ENCODE measurements around the gene KLHL1. TPM values are rescaled to one million over a fixed set of nuclear protein-coding genes. Genes with fewer than 3 reads are reported as not detected.

KLHL1 gene
- total and polyA plus RNA-seq, 2 of the 4 experiments (the other 2 are of a cell fraction): not detected

- ChIA-PET CTCF (no interaction called here), POLR2A (ENCODE audit: unreplicated experiment) (no interaction called here)
- H3K27ac ChIP-seq (ENCODE audit: insufficient read depth, low read length): no peak overlapping the region
- H2BK20ac ChIP-seq (ENCODE audit: low read depth, low read length): no peak overlapping the region
- H3K4me3 ChIP-seq (ENCODE audit: insufficient read depth, low read depth, low read length): no peak overlapping the region
- H2AFZ ChIP-seq (replicated peaks; ENCODE audit: low read length, poor library complexity): no peak overlapping the region
- no peaks in the 10 kb centered on the region for H4K20me1 ChIP-seq (ENCODE audit: insufficient read depth, low read length)
- H3K4me1 ChIP-seq (ENCODE audit: control insufficient read depth, insufficient read depth, low read length): no peaks in the 10 kb centered on the region
- peaks cover 4% of the 10 kb centered on the region; the same call in 1 of the 2 replicates for H3K9me3 ChIP-seq (ENCODE audit: control insufficient read depth, insufficient read depth, low read length)
- no peak overlapping the region for H2BK120ac ChIP-seq (ENCODE audit: low read depth, low read length)
- H2BK5ac ChIP-seq (ENCODE audit: low read depth, low read length, poor library complexity, severe bottlenecking): no peak overlapping the region
- no TSS peak for BruUV-seq (replicated peaks)
- ATAC-seq (ENCODE audit: low read depth) (no peak), DNase-seq (no peak)
- no peaks in the 10 kb centered on the region for H3K27me3 ChIP-seq (ENCODE audit: control insufficient read depth, insufficient read depth, low read length)
- no peak overlapping the region for H3K4me2 ChIP-seq (ENCODE audit: low read depth, low read length)
- H4K91ac ChIP-seq (ENCODE audit: insufficient read depth, low read depth, low read length): no peak overlapping the region
- H3K23ac ChIP-seq (ENCODE audit: low read depth, low read length): no peak overlapping the region
- H3K18ac ChIP-seq (ENCODE audit: low read depth, low read length): no peak overlapping the region
- no peak overlapping the region for H3K56ac ChIP-seq (ENCODE audit: extremely low read depth, insufficient read depth, low read length)
- intact Hi-C loops (cut with micrococcal nuclease) (no loop called here), dilution Hi-C loops (cut with HindIII; ENCODE audit: low sequenced_read_pairs, unreplicated experiment) (no loop called here), in situ Hi-C loops (cut with MboI; ENCODE audit: low sequenced_read_pairs) (no loop called here)
- H2BK15ac ChIP-seq (ENCODE audit: low read depth, low read length): no peak overlapping the region
- no peak overlapping the region for H4K8ac ChIP-seq (ENCODE audit: low read depth in 2 of 2, low read length in 2 of 2)
- WGBS, 2 experiments (ENCODE audit: extremely low coverage in 2 of 2, insufficient read length in 1 of 2): no CpG with 5 or more reads among the region's 2 CpGs
- no peak for TF ChIP-seq SMC3 (IDR thresholded peaks at IDR 0.05; ENCODE audit: low read depth, low read length)
- TF ChIP-seq, protein P1, sequence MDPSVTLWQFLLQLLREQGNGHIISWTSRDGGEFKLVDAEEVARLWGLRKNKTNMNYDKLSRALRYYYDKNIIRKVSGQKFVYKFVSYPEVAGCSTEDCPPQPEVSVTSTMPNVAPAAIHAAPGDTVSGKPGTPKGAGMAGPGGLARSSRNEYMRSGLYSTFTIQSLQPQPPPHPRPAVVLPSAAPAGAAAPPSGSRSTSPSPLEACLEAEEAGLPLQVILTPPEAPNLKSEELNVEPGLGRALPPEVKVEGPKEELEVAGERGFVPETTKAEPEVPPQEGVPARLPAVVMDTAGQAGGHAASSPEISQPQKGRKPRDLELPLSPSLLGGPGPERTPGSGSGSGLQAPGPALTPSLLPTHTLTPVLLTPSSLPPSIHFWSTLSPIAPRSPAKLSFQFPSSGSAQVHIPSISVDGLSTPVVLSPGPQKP (IDR thresholded peaks at IDR 0.05; ENCODE audit: borderline replicate concordance, low read depth, low read length): no peak
- TF ChIP-seq MXI1 (IDR thresholded peaks at IDR 0.05; ENCODE audit: borderline replicate concordance, low read depth, low read length): no peak
- no peak for TF ChIP-seq USF2 (IDR thresholded peaks at IDR 0.05; ENCODE audit: low read depth, low read length)
- no peak for TF ChIP-seq RAD21 (IDR thresholded peaks at IDR 0.05; ENCODE audit: low read length)
- TF ChIP-seq RFX5 (IDR thresholded peaks at IDR 0.05; ENCODE audit: low read depth, low read length): no peak
- no peak for TF ChIP-seq RCOR1 (IDR thresholded peaks at IDR 0.05; ENCODE audit: insufficient replicate concordance, low read length)
- TF ChIP-seq MAFK (IDR thresholded peaks at IDR 0.05; ENCODE audit: low read depth, low read length): no peak
- TF ChIP-seq CEBPB (IDR thresholded peaks at IDR 0.05; ENCODE audit: low read depth, low read length): no peak
- TF ChIP-seq POLR2A (IDR thresholded peaks at IDR 0.05; ENCODE audit: low read depth, low read length): no peak
- TF ChIP-seq NFE2L2 (IDR thresholded peaks at IDR 0.05; ENCODE audit: low read depth, low read length): no peak
- TF ChIP-seq BHLHE40 (IDR thresholded peaks at IDR 0.05; ENCODE audit: low read depth, low read length): no peak
- TF ChIP-seq MAZ (IDR thresholded peaks at IDR 0.05; ENCODE audit: borderline replicate concordance, low read depth, low read length): no peak
- TF ChIP-seq, protein P2, sequence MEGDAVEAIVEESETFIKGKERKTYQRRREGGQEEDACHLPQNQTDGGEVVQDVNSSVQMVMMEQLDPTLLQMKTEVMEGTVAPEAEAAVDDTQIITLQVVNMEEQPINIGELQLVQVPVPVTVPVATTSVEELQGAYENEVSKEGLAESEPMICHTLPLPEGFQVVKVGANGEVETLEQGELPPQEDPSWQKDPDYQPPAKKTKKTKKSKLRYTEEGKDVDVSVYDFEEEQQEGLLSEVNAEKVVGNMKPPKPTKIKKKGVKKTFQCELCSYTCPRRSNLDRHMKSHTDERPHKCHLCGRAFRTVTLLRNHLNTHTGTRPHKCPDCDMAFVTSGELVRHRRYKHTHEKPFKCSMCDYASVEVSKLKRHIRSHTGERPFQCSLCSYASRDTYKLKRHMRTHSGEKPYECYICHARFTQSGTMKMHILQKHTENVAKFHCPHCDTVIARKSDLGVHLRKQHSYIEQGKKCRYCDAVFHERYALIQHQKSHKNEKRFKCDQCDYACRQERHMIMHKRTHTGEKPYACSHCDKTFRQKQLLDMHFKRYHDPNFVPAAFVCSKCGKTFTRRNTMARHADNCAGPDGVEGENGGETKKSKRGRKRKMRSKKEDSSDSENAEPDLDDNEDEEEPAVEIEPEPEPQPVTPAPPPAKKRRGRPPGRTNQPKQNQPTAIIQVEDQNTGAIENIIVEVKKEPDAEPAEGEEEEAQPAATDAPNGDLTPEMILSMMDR (conservative IDR thresholded peaks at IDR 0.05; ENCODE audit: low read depth, low read length): no peak
- no peak for TF ChIP-seq FOS (IDR thresholded peaks at IDR 0.05; ENCODE audit: low read depth, low read length)
- no peak for TF ChIP-seq CHD1 (IDR thresholded peaks at IDR 0.05; ENCODE audit: low read depth, low read length)
- no peaks in the 10 kb centered on the region for H3K79me1 ChIP-seq (ENCODE audit: low read depth in 1 of 2, low read length in 2 of 2)
- no peaks in the 10 kb centered on the region for H3K9me1 ChIP-seq (ENCODE audit: insufficient read depth, low read length)
- H3K4ac ChIP-seq (ENCODE audit: low read depth, low read length): no peak overlapping the region
- H4K5ac ChIP-seq (ENCODE audit: low read depth, low read length): no peak overlapping the region
- H3K9ac ChIP-seq (ENCODE audit: low read depth, low read length): no peak overlapping the region
- H3K14ac ChIP-seq (replicated peaks; ENCODE audit: low read depth, low read length): no peak overlapping the region
- no peak overlapping the region for H2AK5ac ChIP-seq (ENCODE audit: low read depth, low read length)
- H2AK9ac ChIP-seq (replicated peaks; ENCODE audit: low read depth, low read length, poor library complexity): no peak overlapping the region
- no peaks in the 10 kb centered on the region for H3K36me3 ChIP-seq (ENCODE audit: control insufficient read depth, insufficient read depth, low read length)
Measured at GRCh38 chr13:69657676-69658075, 450.6 kb downstream of the KLHL1 start.
